ENCODE results near the gene FAAP100.

FAAP100 gene

GRCh38 chr17:81556175-81556691 is 4.1 kb upstream of the FAAP100 start:
- no peak overlapping the region for H3K4me3 ChIP-seq (ENCODE audit: low read depth, low read length)

DNA sequence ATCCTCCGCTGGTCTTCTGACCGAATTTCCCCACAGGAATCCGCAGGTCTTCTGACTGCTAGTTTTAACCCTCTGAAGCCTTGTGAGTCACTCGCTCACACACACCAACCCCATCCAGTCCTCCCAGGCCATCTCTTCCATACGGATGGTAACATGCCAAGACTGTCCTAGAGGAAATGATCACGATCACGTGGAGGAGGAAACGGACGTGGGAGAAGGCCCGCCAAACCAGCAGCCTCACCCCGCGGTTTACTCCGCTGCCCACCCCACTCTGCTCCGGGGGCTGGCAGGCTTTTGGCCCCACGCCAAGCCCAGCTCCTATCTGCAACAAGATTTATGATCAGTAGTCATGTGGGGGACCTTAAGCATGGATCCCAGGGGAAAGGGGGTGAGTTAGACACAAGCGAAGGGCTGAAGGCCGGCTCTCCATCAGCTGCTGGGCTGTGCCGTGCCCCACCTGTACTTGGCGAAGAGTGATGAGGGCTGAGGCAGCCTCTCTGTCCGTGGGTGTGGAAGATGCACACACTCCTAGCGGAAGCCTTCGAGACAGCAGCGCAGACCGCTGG is 1.5 kb upstream of the FAAP100 start:
- H3K4me3 ChIP-seq (ENCODE audit: low read depth, low read length) = peak overlapping the region; percentile 81

DNA sequence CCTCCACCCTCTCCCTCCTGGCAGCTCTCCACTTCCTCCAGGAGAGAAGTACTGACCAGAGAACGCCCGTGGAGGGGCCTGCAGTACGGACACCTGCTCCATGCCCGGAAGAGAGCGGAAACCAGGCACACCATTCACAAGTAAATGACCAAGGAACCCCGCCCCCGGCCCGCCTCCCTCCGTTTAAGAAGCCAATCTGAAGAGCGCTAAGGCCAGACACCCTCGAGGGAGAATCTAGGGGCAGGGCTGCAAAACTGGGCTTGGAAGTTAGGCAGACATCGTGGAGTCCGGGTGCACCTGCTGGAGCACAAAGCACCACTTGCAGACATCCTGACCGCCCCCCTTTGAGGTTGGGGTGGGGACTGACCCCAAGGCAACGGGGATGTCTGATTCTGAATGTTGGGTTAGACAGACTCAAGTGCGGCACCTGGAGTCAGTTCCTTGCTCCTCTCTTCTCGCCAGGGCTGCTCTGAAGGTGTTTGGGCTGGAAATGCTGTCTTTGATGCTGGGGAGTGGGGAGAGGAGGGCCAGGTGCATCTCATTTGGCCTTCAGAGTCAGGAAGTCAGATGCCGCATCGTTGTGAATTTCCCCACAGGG is 964 bp upstream of the FAAP100 start:
- peak overlapping the region; percentile 81 for H3K4me3 ChIP-seq (ENCODE audit: low read depth, low read length)

- H3K4me3 ChIP-seq (ENCODE audit: low read depth, low read length) = peak overlapping the region; percentile 81
These were observed 502 bp downstream of the FAAP100 start for GRCh38 chr17:81551458-81552243.

DNA sequence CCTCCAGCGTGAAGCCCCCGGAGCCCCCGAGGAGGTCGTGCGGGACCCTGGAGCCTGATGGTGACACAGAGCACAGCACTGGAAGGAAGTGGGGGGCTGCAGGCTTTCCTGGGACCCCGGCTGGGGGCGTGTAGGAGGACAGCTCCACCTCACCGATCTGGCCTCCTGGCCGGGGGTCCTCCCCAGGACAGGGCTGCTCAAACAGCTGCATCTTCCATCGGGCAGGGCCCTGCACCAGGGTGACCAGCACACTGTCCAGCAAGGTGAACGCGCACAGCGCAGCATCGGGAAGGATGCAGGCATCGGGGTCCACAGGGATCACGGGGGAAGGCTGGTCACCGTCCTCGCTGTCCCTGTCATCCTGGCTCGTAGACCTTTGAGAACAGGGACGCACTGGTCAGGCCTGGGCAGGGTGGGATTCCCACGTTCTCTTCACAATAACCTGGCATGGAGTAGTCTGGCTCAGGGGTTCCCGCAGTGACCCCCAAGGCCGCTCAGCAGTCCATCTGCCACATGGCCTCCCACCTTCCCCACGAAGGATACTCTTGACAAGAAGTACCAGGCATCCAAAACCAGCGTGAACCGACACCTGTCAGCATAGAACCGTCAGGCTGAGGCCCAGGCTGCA is 1.2 kb downstream of the FAAP100 start:
- H3K4me3 ChIP-seq (ENCODE audit: low read depth, low read length) = peak overlapping the region; percentile 81

GRCh38 chr17:81550285-81550684 is 1.9 kb downstream of the FAAP100 start:
- H3K4me3 ChIP-seq (ENCODE audit: low read depth, low read length) = no peak overlapping the region

- no peak overlapping the region for H3K4me3 ChIP-seq (ENCODE audit: low read depth, low read length)
These were observed 2.3 kb downstream of the FAAP100 start for GRCh38 chr17:81549826-81550225.

DNA sequence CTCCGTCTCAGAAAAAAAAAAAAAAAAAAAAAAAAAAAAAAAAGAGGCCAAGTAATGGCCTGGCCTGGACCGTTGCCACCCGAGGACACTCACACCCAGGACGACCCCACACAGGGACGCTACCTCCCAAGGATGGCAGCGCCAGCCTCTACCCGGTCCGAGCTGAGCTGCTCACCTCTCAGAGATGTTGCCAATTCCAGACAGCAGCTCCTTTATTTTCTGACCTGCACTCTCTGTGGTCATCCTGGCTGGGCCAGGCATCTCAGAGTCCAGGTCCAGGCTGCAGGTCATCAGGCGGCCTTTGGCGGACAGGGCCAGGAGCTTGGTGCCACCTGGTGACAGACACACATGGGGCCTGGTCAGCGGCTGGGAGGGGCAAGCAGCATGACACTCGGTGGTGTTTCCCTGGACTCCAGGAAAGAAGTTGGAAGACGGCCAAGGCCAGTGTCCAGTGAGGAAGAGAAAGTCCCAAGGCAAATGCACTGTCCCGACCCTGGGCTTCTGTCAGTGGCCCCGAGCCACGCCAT is 3.1 kb downstream of the FAAP100 start:
- no peak overlapping the region for H3K4me3 ChIP-seq (ENCODE audit: low read depth, low read length)

DNA sequence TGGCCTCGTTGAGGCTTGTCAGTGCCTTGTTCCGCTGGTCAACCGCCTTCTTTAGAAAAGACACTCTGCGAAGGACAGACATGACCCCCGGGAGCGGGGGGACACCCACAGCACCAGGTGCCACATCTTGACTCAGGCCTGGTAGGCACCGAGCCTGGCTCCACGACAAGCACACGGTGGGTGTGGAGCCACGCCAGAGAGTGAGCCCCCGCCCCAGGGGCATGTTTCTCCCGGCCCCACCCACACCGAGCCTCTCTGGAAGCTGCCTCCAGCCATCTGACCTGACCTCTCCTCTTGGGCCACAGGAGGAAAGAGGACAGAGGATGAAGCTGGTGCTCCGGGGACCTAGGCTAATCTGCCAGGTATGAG is 4.6 kb downstream of the FAAP100 start:
- no peak overlapping the region for H3K4me3 ChIP-seq (ENCODE audit: low read depth, low read length)

DNA sequence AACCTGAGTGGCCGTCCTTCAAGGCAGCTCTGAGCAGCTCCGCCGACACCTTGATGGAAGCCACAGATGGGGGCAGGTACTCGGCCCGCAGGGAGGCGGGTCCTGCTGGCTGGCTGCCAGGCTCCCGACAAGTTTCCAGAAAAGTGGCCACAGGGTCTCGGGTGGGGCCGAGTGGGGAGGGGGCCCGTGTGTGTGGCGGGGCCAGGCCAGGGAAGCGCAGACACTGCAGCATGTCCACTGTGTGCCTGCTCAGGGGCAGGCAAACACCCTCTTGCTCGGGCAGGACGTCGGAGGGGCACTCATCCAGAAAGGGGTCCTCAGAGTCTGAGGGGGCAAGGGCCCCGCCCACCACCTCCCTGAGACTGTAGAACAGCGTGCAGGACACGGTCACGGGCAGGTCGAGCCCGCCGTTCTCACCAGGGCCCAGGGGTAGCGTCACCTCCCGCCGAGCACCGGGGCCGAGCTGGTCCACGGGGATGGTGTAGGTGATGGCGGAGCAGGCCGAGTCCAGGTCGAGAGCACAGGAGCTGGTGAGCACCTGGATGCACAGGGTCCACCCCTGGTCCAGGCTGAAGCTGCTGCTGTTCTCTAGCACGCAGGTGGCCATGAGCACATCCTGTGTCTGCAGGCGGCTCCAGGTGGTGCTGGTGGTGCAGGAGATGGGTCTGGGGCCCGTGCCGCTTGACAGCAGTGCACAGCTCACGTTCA is 5.1 kb downstream of the FAAP100 start:
- H3K4me3 ChIP-seq (ENCODE audit: low read depth, low read length) = no peak overlapping the region

DNA sequence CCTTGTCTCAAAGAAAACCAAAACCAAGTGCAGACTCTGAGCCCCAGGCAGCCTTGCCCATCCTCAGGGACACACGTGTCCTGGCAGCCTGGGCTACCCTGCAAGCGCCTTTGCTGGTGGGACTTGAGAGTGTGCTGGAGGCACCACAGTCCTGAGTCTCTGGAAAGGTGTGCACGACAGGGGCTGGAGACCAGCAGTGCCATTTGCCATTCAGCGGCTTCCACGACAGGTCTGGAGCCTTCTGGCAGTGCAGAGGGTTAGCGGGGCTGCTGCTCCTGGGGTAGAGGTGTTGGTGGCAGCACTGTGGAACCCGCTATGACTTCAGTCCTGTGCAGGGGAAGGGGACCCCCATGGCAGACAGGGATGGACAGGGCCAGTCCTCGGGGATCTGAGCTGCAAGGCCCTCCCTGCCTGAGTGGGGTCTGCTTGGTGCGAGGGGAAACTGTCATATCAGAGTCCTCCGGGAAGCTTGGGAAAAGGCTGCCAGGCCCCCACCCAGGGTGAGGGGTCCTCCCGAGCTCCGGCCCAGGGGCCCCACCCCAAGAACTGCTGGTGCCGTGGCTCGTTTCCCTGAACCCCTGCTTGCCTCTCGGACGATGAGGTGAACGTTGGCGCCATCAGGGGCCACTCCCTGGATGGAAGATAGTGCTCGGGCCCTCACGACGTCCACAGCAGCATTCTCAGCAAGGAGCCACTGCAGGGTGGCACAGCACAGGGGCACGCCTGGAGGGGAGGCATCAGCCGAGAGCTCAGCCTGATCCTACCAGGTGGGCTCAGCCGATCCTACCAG is 6.8 kb downstream of the FAAP100 start:
- no peak overlapping the region for H3K4me3 ChIP-seq (ENCODE audit: low read depth, low read length)

DNA sequence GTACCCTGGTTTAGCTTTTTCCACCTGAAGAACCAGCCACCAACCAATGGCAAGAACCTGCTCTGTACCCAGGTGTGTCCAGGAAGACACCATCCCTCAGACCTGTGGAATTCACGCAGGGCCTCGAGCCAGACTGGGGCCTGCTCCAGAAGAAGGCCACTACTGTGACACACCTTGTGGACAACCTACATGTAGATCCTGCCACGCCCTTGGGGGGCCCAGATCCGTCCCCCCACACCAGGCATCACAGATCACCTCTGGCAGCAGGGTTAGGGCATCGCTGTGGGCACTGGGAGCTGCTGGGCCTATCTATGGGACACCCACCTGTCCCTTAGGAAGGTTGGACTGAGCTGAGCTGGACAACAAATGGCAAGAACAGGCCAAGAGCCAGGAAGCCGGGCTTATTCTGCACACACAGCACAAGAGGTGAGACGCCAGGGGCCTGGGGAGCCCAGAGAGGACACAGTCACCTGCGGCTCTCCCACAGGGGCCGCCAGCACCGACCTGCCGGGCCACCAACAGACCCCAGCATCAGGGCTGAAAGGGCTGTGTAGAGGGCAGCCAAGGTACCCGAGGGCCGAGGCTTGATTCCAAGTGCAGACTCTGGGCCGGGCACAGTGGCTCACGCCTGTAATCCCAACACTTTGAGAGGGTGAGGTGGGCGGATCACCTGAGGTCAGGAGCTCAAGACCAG is 7.7 kb downstream of the FAAP100 start:
- no peak overlapping the region for H3K4me3 ChIP-seq (ENCODE audit: low read depth, low read length)

DNA sequence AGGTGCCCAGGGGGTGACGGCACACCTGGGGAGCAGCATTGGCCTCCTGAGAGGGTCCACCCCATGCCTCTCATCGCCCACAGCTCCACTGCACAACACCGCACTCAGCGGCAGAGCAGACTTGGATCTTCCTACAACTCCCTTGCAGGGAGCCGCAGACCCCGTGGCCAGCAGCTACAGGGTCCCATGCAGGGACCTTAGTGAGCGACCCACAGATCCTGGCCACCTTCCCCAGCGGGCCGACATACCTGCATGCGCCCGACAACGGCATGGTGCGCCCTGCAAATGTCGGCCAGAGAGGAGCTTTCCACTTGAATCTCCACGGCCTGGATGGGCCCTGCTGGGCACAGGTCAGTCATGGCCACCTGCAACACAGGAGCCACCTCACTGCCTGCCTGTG is 8.4 kb downstream of the FAAP100 start:
- no peak overlapping the region for H3K4me3 ChIP-seq (ENCODE audit: low read depth, low read length)

DNA sequence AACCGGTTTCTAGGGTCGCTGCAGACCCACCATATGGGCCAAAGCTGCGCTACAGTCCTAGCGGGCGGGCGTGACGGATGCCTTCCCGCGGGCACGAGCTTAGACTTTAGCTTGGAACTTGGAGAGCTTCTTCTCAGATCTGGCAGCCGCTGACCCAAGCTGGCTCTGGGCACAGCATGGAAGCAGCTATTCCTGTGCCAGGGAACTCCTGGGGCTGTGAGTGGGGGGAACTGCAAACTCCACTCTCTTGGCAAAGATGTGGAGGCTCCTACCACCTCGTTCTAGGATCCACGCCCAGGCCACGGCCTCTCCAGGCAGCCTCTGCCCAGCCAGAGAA is 8.8 kb downstream of the FAAP100 start:
- no peak overlapping the region for H3K4me3 ChIP-seq (ENCODE audit: low read depth, low read length)

DNA sequence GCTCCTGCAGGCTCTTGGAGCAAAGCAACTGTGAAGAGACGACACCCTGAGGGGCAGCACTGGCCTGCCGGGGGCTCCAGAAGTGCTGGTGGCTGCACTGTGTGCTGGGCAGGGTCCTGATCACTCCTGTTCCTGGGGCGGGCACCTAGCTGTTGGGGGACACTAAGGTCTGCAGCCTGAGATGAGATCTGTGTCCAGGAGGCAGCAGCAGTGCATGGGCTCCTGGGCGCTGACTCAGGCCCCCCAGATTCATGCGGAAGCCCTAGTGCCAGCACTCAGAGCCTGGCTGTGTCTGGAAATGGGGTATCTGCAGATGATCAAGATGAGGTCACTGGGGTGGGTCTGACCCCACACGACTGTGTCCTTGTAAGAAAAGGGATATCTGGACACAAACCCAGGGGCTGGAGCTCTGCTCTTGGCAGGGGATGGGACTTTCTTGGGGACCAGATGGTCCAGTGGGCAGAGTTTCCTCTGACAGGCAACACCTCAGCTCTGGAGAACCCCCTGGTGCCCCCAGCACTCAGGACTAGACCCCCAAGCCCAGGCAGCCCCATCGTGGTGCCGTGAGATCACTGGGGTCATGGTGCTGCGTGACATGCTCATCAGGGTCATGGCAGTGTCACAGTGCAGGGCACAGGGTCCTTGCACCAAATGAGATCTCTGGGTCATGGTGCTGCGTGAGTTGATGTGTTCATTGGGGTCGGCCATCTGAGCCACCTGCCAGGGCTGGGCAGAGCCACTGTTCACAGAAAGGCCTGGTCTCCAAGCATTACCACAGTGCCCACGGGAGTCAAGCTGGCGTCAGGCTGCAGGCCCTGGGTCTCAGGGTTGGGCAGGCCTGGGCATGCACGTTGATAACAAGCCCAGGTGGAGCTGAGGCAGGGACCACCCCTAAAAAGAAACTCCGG is 9.5 kb downstream of the FAAP100 start:
- H3K4me3 ChIP-seq (ENCODE audit: low read depth, low read length) = no peak overlapping the region

DNA sequence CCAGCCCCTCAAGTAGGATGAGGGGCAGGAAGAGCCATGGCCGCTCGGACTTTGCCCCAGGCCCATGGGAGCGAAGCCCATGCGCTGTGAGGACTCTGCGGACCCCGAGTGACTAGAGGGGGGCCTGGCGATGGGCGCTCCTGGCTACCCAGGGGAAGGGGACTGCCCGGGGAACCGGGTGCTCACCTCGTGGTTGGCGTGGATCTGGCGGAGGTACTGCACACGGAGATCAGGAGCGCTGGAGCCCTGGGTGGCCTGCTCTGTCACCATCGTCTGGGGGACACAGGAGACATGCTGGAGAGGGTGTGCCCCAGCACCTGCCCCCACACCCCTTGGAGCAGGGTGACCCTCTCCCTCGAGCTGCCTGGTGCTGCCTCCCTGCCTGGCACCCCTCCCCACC is 11.0 kb downstream of the FAAP100 start:
- no peak overlapping the region for H3K4me3 ChIP-seq (ENCODE audit: low read depth, low read length)

GRCh38 chr17:81540676-81541027 is 11.5 kb downstream of the FAAP100 start:
- no peak overlapping the region for H3K4me3 ChIP-seq (ENCODE audit: low read depth, low read length)

DNA sequence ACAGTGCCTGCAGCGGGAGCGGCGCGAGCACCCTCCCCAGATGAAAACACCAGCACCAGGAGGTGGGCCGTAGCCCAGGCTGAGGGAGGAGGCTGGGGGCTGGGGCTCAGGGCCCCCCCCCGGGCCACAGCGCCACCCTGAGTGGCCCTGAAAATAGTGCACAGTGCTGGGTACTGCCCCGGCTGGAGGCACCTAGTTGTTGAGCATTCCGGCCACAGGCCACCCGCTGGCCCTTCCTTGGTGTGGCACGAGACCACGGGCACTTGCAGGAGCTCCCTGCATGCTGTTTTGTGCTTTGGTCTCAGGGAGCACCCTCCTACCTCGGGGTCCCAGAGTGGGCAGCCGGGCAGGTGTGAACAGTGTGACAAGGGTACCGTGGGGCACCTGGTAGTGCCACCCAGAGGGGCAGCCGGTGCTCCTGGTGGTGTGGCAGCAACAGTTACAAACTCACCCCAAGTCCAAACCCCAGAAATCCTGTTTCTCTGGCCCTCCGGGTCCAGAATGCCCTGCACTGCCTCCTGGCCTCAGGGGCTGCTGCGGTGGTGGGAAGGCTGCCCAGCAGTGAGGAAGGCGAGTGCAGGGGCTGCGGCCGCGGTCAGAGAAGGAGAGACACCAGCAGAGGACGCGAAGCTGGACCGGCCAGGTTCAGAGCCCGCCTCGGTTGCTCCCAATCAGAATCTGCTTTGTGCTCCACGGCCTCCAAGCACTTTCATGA is 12.0 kb downstream of the FAAP100 start:
- H3K4me3 ChIP-seq (ENCODE audit: low read depth, low read length) = no peak overlapping the region

Data from iPS-11a (cell line).